Stimulated activated CD8-positive, alpha-beta memory T cell treated with anti-CD3 and anti-CD28 coated beads, Interleukin-7, amount 100 ng/mL, for 48 hours (primary cell): ENCODE results near the gene DOK5.

Source experiments
- DNase-seq, 2 donors: peaks; one replicate each; pipeline ENCODE4 v3.0.0-alpha.2; 2020; ENCODE audit warnings: low read depth in 1 of 2; ENCODE audit errors: extremely low read depth in 1 of 2

The DOK5 gene

DNA sequence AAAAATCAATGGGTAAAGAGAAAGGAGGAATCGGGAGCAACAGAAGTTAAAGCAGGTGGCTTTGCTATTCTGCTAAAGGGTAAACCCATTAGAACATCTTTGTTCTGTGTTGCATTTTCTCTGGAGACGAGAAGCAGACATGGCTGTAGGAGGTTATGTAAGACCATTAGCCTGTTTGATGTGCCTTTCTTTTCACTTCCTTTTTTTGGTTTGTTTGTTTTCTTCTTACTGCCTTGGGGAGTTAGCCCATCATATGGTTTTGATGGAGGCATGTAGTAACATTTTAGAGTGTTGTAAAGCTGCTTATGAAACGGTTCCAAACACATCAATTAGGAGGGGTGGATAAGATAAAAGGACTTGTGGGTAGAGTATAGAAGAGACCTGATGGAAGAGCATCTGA is 131.0 kb downstream of the DOK5 start:
- DNase-seq = no peak

DNA sequence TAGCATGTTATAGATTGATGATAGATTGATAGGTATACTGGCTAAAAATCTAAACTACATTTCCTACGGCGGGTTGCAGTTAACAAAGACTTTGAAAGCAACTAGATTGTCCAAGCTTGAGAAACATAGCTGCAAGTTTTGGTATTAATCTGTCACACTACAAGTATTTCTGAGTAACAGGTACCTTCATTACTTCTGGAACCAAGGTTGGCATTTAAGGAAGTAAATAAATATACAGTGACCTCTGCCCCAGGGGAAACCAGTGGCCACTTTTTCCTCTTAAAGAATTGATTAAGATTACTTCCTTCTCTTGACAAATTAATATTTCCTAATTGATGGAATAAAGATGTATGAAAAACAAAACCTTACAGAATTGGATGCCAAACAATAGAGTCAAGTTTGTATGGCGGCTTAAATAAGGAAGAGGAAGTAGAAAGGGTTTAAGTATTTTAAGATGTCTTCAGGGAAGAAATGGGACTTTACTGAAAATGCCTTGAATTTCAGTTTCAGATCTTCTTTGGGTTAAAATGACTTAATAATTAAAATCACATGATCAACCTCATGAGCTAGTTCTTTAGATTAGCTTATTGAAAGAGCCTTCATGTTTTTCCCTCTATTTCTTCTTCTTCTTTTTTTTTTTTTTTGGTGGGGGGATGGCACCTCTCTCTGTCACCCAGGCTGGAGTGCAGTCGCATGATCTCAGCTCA is 132.8 kb downstream of the DOK5 start:
- no peak for DNase-seq

DNA sequence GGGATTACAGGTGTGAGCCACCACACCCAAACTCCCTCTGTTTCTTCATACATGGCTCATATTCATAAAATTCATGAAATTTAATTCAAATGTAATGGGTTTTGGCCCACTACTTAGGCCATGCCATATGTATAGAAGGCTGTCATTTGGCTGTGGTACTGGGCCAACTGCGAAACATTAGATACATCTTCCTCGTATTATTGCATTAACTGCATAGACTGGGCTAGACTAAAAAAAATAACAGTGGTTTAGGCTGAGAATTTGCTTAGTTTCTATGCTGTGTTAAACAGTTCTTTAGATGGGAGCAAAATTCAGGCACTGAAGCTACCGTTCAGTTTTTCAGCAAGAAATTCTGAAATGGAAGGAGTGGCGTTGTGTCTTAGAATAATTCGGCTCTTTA is 133.6 kb downstream of the DOK5 start:
- no peak for DNase-seq

DNA sequence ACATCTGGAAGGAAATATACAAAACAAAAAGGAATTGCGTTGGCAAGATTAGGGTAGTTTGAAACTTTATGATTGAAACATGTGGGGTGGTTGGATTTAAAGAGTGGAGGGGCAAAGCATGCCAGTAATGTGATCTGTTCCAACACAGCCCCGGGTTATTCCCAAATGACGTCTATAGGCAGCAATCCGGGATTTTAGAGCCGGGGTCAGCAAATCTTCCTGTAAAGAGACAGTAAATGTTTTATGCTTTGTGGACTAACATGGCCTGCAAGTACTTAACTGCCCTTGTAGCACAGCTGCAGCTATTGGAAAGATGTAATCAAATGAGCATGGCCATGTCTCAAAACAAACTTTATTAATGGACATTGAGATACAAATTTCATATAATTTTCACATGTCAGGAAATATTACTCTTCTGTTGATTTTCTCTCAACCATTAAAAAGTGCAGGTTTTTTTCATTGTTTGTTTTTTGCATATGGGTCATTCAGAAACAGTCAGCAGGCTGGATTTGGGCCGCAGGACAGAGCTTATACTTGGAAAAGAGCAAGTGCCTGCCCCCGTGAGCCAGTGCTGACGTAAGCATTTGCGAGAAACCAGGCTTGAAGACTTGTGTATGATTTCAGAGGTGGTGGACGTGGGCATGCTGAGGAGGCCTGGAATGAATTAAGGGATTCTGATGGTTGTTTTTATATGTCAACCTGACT is 136.5 kb downstream of the DOK5 start:
- DNase-seq = no peak

DNA sequence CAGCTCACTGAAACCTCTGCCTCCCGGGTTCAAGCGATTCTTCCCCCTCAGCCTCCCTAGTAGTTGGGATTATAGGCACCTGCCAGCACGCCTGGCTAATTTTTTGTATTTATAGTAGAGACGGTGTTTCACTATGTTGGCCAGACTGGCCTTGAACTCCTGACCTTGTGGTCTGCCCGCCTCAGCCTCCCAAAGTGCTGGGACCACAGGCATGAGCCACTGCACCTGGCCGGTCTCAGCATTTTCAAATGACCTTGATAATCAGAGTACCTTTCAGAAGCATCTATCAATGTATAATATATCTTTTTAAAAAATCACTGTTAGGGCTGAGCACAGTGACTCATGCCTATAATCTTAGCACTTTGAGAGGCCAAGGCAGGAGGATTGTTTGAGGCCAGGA is 143.0 kb downstream of the DOK5 start:
- DNase-seq = no peak

DNA sequence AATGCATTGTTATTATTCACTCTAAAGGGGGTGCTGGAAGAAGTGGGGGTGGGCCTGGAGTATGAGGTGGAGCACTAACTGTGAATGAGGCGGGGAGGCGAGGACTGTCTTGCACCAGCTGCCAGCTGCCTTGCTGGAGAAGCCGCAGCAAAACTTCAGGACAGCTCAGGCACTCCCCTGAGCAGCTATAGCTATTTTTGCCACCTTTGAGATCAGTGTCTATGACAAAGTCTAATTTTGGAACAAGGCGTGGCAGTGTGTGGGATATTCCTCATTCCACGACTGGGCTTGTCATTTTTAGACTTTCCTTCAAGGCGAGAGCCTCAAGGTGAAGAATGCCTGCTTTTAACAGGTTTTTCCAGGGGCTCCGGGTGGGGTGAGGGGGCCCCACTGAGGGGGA is 143.8 kb downstream of the DOK5 start:
- DNase-seq = no peak

DNA sequence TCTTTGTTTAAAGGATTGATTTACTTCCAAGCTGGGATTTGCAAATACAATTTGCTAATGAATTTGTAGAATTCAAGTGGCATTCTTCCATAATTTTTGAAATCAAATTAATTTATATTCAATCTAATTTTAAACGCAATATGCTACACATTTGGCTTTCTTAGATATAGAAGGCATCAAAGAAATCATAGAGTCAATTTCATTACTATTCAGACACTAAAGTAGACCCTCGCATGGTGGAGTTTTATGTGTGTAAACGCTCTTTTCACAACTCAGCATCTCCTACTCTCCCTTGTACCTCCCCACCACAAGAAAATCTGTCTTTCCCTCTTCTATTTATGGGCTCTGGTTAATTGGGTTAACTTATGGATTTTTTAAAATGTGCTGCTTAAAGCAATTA is 144.3 kb downstream of the DOK5 start:
- DNase-seq = no peak

DNA sequence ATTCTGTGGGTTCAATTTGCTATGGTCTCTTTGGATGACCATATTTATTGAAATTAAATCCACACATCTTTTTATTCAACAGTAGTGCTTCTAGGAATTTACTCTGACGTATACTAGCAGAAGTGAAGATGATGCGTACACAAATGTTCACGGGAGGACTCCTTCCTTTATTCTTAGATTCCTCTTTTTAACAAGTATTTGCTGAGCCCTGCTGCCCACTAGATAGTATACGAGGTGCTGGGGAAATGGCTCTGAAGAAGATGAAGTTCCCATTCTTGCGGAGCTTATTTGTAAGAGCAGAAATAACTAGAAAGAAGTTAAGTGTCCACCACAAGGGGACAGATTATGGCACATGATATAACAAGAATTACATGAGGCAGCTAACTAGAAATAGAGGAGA is 145.2 kb downstream of the DOK5 start:
- no peak for DNase-seq

DNA sequence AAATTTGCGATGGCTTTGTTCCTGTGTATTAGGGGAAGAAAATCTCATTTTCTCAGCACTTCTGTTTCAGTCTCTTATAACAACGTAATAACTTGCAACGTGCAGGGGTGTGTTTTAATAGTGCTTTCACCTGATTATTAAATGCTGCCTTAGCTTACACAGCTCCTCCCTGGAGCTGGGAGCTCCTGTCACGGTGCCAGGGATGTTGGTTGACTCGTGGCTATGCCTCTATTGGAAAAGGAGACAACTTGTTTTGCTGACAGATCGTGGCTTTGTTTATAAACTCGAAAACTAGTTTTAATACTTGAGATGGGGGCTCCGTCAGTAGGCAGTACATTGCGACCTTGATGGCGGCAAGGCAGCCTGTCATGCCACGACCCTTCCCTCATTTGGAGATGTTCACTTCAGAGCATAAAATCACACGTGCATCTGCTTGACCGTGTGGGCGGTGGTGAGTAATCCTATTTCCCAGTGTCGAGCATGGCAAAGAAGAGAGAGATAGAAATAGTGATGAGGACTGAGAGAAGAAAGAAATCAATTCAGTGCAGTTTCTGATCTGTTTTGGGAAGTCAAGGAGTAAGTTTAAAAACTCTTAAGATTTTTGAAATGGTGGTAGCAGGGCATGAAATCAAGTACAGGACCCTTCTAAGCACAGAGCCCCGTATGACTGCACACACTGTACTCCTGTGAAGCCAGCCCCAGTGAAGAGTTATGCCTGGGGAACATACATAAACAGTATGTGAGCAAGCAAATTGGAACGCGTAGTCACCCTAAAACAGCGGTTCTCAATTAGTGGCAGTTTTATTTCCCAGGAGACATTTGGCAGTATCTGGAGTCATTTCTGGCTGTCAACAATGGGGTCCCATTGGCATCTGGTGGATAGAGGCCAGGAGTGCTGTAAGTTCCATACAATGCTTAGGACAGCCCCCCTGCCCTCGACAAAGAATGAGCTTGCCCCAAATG is 147.2 kb downstream of the DOK5 start:
- DNase-seq = no peak

DNA sequence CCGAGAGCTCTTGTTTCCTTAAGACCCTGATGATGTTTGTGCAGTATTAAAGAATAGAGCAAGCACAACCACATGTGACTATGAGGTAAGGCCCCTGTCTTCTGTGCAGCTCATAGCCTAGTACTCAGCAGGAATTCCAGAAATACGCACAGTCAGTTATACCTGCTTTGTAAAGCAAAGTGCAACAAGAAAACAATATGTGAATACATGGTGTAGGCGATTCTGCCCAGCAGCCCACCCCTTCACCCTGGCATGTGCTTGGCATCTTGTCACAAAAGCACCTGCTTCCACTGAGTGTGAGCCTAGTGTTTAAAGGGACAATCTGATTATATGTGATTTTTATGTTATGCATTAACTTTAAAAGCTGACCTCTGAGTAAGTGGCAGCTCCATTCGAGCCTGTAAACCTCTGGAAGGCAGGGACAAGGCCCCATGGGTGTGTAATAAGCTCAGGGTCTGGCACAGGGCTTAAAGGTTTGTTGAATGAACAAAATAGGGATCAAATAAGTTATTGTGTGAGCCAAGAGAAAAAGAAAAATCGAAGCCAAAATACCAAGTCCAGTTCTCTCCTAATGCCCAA is 148.7 kb downstream of the DOK5 start:
- DNase-seq = no peak

DNA sequence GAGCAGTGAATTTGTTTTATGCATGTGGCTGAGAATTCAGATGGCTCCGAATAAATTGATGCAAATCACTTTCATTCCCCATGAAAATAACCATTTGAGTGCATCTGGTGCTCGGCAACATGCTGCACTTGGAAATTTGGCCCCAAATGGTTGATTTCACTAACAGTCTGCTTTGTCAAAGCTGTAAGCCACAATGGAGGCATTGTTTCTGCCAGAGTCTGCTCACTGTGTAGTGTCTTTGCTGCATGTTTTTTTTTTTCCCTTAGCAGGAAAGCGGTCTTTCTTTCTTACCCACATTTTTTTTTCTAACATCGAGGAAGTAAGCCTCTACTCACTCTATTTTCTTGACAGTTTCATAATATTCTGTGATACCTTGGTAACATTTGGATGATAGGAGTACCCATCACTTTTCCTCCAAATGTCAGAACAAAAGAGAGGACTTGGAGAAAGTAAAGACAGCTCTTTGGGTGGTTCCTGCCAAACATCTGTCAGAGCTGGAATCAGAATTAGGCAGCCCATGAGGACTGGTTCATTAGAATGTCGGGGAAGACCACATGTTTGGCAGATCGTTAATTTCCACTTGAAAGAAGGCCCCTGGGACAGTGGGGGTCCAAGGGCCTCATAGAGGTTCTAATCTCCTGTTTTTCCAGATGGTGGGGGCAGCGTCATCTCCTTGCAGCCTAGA is 149.5 kb downstream of the DOK5 start:
- no peak for DNase-seq

DNA sequence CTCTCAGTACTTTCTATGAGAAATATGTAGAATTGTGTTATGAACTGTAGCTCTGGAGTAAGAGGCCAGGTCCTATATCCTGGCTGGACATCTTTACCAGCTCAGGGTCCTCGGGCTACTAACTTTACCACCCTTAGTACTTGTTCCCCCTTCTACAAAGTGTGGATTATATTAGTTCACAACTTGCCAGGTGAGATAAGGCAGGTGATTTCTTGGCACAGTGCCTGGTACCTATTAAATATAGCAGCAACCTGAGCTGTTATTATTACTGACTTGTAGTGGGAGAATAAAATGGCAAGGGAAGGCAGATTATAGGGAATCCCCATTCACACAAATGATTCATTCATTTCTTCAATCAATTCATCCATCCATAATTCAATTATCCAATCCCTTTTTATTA is 150.1 kb downstream of the DOK5 start:
- no peak for DNase-seq

DNA sequence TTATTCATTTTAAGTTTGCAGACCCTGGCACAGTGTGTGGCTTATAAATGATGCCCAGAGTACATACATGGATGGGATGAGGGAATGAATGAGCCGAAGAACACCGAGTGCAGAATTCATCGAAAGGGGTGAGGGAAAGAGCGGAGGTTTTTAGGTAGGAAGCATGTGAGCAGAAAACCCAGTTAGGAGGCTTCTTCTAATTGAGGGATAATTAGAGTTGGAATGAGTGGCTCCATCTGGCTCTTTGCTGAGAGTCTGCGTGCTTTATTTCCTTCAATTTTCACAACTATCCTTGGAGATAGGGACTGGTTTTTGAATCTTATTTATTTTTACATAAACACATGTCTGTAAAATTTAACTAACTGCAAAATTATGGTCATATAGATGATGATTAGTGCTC is 150.7 kb downstream of the DOK5 start:
- DNase-seq = no peak

DNA sequence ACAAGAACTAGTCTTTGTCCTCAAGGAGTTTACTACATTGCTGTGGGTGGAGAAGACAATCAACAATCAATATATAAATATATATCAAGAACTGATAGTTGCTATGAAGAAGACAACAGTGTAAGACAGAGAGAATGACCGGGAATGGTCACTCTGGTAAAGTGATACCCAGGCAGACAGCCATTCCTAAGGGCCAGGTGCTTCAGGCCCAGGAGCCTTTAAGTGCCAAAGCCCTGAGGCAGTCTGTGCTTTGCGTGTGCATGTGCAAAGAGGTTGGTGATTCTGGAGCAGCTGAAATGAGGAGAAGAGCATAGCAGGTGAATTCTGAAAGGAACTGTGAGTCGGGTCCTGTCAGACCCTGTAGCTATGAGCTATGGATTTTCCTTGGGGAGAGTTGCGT is 154.2 kb downstream of the DOK5 start:
- no peak for DNase-seq

DNA sequence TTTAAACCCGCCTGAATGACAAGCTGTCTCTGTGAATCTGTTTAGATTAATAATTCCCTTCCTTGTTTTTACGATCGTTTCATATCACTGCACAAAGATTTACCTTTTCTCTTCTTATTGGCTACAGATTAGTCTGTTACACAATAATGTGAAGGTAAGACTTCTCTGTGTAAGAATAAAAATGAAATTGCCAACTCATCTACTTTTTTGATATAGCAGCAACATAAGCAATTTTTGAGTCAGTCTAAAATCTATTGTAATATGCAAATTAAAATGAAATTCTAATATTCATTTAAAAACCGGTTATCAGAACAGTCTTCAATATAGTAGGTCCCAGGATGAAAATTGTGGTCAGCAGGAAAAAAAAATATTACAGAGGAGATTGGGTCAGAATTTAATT is 155.2 kb downstream of the DOK5 start:
- DNase-seq = no peak

DNA sequence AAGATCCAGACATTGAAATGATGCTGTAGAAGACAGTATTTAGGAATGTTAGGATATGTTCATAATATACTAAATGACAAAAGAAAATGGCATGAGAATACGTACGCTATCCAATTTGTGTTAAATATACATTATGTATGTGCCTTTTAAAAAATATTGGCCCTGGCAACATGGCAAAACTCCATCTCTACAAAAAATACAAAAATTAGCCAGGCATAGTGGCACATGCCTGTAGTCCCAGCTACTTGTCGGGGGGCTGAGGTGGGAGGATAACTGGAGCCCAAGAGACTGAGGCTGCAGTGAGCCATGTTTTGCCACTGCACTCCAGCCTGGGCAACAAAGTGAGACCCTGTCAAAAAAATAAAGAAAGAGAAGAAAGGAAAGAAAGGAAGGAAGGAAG is 155.7 kb downstream of the DOK5 start:
- DNase-seq = no peak

DNA sequence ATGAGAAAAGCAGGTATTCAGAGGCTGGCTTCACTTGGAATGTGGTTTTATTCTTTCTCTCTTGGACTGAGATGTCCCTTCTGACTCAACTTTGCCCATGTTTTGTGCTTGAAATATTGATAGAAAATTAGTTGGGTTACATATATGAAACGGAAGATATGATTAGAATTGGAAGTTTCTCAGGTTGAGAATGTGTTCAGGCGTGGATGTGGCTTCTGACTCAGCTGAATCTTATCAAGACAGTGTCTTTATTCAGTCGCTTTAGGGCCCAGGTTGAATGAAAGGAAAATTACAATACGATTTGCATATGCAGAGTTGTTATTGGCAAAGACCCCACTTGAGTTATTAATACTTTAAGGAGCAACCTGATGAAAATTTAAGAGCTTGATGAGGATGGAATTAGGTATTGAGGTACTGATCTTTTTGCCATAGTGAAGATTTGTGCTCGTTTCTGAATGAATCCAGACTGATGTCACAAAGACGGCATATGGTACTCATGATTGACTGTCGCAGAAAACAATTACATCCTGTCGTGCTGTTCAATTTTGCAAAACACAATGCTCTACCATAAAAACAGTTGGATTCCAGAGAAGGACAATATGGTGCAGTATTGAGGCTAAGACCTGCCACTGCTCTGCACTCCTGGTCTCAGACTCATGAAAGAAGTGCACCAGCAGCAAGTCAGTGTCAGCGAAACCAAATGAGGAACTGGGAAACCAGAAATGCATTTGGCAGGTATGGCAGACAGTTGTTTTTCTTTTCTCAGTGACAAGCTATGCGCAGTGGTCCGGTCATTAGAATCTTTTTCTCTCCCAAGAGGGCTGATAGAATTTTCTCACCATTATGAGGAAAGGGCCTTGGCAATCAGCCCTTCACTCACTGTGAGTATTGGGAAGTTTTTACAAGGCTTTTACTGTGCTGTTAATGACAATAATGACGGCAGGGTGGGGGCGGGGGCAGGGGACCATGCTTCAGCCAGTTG is 158.3 kb downstream of the DOK5 start:
- DNase-seq = no peak

DNA sequence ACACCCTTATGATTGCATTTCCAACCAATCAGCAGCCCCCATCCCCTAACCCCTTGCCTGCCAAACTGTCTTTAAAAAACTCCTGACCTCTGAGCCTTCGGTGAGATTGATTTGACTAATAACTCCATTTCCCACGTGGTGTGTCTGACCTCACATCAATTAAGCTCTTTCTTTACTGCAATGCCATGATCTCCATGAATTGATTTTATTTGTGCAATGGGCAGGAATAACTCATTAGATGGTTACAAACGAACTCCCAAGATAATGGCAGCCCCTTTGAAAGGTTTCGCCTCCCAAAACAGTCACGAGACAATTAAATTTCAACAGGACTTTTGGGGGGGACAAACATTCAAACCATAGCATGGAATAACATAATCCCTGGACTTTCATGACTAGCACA is 161.2 kb downstream of the DOK5 start:
- no peak for DNase-seq

DNA sequence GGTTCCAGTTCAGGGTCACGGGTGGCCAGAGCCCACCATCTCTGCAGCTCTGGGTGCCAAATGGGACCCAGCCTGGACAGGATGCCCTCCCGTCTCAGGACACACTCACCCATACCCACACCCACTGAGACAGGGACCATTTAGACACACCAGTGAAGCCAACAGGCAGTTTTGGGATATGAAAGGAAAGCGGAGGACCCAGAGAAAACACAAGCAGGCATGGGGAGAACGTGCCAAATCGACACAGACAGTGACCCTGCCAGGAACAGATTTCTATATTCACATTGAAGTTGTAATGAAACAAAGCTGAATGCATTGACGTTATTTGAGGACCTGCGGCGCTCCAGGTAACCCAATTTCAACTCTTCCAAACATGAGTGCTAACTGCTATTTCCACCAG is 164.5 kb downstream of the DOK5 start:
- DNase-seq = no peak

DNA sequence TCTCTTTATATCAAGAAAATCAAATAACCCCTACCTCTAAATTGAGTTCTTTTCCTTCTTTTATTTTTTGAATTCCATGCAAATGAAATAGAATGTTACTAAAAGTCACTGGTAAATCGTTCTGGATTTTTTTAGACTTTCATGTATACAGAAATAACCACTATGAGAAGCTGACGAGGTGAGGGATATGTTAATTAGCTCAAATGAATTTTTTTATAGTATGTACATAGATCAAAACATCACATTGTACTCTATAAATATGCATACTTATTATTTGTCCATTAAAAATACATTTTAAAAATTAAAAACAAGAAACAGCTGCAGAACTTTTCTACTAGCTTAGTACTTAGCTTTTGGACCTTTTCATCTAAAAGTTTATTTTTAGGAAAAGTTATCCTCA is 165.4 kb downstream of the DOK5 start:
- no peak for DNase-seq
